Type B pancreatic cell (in vitro differentiated cells): Measurements from ENCODE around the gene CEP97. TPM values are rescaled to one million over a fixed set of nuclear protein-coding genes. Genes with fewer than 3 reads are reported as not detected.

ENCODE experiments used
- DNase-seq: peaks from one replicate; pipeline ENCODE4 v3.0.0; 2021; ENCODE audit warnings: mixed read lengths; ENCODE audit not compliant: unreplicated experiment; ENCODE audit errors: extremely low spot score
- H3K27ac Mint-ChIP-seq: 2 replicates; pipeline ENCODE4 v1.8.0; 2021; ENCODE audit warnings: mild to moderate bottlenecking, mixed read lengths
- H3K27me3 Mint-ChIP-seq: 2 replicates; pipeline ENCODE4 v1.8.0; 2021; ENCODE audit warnings: mixed read lengths
- H3K36me3 Mint-ChIP-seq: 2 replicates; pipeline ENCODE4 v1.8.0; 2021; ENCODE audit warnings: mixed read lengths
- H3K4me1 Mint-ChIP-seq: one replicate; pipeline ENCODE4 v1.8.0; 2021; ENCODE audit warnings: mixed read lengths; ENCODE audit not compliant: unreplicated experiment
- H3K4me3 Mint-ChIP-seq: 2 replicates; pipeline ENCODE4 v1.8.0; 2021; ENCODE audit warnings: mild to moderate bottlenecking, mixed read lengths
- H3K9me3 Mint-ChIP-seq: 2 replicates; pipeline ENCODE4 v1.8.0; 2021; ENCODE audit warnings: mixed read lengths
- long read RNA-seq: library from polyadenylated mRNA; unstranded; transcript quantifications from one replicate; pipeline ENCODE4 v2.0.0, GENCODE V29; 2020
- total RNA-seq: library from RNA; stranded (reverse); gene quantifications from 2 replicates; pipeline ENCODE4 v1.2.1, GENCODE V29; 2021; ENCODE audit warnings: low replicate concordance
- TF ChIP-seq, protein P1 (sequence below): fragments of 200-600 bp; sonication (generic); conservative IDR thresholded peaks from 2 replicates; pipeline ENCODE4 v1.5.0; 2021; ENCODE audit warnings: antibody characterized with exemption, mild to moderate bottlenecking

The CEP97 gene, protein sequence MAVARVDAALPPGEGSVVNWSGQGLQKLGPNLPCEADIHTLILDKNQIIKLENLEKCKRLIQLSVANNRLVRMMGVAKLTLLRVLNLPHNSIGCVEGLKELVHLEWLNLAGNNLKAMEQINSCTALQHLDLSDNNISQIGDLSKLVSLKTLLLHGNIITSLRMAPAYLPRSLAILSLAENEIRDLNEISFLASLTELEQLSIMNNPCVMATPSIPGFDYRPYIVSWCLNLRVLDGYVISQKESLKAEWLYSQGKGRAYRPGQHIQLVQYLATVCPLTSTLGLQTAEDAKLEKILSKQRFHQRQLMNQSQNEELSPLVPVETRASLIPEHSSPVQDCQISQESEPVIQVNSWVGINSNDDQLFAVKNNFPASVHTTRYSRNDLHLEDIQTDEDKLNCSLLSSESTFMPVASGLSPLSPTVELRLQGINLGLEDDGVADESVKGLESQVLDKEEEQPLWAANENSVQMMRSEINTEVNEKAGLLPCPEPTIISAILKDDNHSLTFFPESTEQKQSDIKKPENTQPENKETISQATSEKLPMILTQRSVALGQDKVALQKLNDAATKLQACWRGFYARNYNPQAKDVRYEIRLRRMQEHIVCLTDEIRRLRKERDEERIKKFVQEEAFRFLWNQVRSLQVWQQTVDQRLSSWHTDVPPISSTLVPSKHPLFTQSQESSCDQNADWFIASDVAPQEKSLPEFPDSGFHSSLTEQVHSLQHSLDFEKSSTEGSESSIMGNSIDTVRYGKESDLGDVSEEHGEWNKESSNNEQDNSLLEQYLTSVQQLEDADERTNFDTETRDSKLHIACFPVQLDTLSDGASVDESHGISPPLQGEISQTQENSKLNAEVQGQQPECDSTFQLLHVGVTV
- 11.3 and 24.2 TPM in 2 replicates for total RNA-seq
- long read RNA-seq, partial matches to known transcripts, result 8 of 9 reads
- long read RNA-seq, other reads (novel, unspliced or antisense), result 1 of 9 reads

DNA sequence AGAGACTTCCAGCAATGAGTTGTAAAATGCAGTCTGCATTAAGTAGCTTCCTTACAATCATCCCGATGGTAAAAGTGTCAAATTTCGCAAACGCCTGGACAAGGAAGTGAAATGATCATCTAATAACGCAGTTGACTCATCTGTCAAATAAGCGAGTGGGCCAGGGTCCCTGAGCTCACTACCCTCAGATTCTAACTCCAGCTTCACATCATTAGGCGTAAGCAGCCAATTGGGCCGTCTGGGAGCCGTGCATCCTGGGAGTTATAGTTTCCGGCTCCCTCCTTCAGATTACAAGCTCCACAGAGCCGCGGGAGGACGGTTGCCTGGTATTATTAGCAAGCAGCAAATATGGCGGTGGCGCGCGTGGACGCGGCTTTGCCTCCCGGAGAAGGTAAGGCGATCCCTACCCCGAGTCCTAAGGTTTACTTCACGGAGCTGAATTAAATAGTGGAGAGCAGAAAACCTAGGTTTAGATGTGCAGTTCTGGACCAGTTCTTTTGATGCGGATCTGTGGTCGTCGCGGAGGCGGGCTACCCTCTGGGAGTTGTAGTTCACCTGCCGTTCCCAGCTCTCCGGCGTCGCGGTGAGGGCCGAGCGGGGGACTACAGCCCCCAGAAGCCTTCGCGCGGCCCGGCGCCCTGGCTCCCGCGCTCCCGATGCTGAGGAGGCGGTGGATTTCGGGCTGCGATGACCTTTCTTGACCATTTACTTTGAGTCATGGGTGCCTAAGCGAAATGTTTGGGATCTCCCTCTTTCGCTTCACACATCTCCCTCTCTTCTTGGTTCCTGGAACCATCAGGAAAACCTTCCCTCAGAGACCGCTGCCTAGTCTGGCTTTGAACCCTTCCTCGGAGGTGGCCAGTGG, at the start of gene CEP97:
Gene CEP97 (plus strand): TSS at position 286 of the 865 bp plus-strand sequence. CDS start 63 bp downstream, at position 349.
- H3K4me1 Mint-ChIP-seq, result peaks cover 6% of the 10 kb centered on the region
- TF ChIP-seq, protein P1, sequence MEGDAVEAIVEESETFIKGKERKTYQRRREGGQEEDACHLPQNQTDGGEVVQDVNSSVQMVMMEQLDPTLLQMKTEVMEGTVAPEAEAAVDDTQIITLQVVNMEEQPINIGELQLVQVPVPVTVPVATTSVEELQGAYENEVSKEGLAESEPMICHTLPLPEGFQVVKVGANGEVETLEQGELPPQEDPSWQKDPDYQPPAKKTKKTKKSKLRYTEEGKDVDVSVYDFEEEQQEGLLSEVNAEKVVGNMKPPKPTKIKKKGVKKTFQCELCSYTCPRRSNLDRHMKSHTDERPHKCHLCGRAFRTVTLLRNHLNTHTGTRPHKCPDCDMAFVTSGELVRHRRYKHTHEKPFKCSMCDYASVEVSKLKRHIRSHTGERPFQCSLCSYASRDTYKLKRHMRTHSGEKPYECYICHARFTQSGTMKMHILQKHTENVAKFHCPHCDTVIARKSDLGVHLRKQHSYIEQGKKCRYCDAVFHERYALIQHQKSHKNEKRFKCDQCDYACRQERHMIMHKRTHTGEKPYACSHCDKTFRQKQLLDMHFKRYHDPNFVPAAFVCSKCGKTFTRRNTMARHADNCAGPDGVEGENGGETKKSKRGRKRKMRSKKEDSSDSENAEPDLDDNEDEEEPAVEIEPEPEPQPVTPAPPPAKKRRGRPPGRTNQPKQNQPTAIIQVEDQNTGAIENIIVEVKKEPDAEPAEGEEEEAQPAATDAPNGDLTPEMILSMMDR, result no peak
- H3K27ac Mint-ChIP-seq, result peak within 1 kb of the TSS; percentile 88
- no peaks in the 10 kb centered on the region for H3K9me3 Mint-ChIP-seq
- DNase-seq, result peak; percentile 89
- no peaks in the 10 kb centered on the region for H3K27me3 Mint-ChIP-seq
- peaks cover 7% of the 10 kb centered on the region for H3K36me3 Mint-ChIP-seq
- peak within 1 kb of the TSS; percentile 99 for H3K4me3 Mint-ChIP-seq

DNA sequence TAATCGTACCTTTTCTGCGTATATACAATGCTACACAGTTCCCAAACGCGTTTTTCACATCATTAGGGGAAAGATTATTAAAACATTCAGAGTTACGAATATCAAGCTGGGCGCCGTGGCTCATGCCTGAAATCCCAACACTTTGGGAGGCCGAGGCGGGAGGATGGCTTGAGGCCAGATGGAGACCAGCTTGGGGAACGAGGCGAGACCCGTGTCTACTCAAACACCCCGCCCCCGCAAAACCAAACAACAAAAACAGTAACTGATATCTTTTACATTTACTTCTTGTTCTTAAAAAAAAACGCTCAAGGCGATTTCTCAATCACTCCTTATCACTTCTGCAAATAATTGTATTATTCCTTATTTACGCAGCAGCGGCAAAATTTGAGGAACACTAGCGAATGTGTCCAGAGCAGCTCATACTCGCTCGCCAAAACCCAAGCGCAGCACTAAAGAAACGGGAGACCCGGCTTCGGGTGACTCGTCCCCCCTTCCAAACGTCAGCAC, 48.7 kb upstream of the CEP97 start:
- Mint-ChIP-seq H3K9me3 (no peaks in the 10 kb centered on the region), H3K36me3 (peaks cover 20% of the 10 kb centered on the region), H3K4me3 (peak overlapping the region; percentile 95), H3K4me1 (peaks cover 28% of the 10 kb centered on the region), H3K27ac (peak overlapping the region; percentile 98), H3K27me3 (peaks cover 3% of the 10 kb centered on the region)
- no peak for DNase-seq
- TF ChIP-seq, protein P1, result no peak

DNA sequence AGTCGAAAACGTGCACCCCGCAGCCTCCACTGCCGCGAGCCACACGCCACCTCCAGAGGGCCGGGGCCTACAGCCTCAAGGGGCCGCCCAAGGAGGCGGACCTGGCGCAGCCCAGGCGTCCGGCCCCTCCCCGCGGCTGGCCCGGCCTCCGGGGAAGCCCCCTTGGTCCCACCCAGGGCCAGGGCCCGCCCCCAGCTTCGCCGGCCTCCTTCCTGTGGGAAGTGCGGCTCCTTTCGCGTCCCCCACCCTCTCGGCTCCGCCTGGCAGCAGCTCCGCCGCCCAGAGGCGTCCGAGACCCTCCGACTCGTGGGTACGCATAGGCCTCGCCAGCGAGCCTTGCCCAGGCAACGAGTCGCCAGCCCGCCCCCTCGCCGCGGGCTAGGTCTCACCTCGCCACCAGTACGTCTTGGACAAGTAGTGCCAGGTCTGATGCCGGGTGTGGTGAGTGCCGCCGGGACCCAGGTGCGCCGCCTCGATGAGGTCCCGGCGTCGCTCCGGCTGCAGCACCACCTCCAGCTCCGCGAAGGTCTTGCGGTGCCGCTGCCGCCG, 48.1 kb upstream of the CEP97 start:
- H3K27me3 Mint-ChIP-seq, result peaks cover 3% of the 10 kb centered on the region
- H3K27ac Mint-ChIP-seq, result peak overlapping the region; percentile 98
- TF ChIP-seq, protein P1, result peak; percentile 36
- peaks cover 28% of the 10 kb centered on the region for H3K4me1 Mint-ChIP-seq
- peak overlapping the region; percentile 95 for H3K4me3 Mint-ChIP-seq
- peaks cover 22% of the 10 kb centered on the region for H3K36me3 Mint-ChIP-seq
- H3K9me3 Mint-ChIP-seq, result no peaks in the 10 kb centered on the region
- DNase-seq, result peak; percentile 94

DNA sequence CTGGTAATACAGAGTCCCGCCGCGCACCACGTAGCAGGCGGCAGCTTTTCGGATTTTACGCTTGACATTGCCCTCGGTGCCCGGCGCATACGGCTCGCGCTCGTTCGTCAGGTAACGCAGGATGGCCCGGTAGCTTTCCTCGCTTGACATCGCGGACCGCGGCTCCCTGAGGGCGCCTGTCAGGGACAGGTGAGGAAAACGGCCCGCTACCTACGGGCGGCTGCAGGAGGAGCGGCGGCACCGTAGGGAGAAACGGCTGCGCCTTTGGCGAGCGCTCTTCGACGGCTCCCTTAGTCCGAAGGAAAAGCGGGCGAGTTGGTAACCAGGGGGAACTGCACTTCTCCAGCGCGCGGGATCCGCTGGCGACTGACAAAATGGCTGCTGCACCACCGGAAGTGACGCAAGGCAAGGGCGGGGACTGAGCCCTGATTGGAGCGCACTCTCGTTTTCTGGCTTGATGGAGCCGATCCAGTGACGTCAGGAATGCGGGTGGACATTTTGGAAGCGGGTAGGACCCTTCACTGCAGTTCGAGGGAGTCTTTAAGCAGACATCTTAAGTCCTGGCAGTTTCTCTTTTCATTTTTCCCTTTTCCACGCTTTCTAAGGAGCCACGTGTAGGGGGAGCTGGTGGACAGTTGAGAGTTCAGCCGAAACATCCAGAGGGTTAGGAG, 47.5 kb upstream of the CEP97 start, which contains the start of gene ZBTB11:
Gene ZBTB11 (minus strand): TSS at position 368 of the 671 bp plus-strand sequence. CDS start 218 bp downstream, at position 150.
- peak; percentile 99 for DNase-seq
- TF ChIP-seq, protein P1, result peak; percentile 69
- Mint-ChIP-seq H3K4me1 (peaks cover 28% of the 10 kb centered on the region), H3K9me3 (no peaks in the 10 kb centered on the region), H3K36me3 (peaks cover 20% of the 10 kb centered on the region), H3K27me3 (peaks cover 3% of the 10 kb centered on the region), H3K4me3 (peak within 1 kb of the TSS; percentile 95), H3K27ac (peak within 1 kb of the TSS; percentile 98)
